NCI-H1048 (cell line): ENCODE data around the gene KANSL3.
"Not testable (repeated sequence)": the region's sequence is repeated elsewhere in the genome, so short reads cannot be mapped to it uniquely, and the experiment has no call there.

Experiments
- DNase-seq: peaks from one replicate; lab custom pipeline; 2025; lab: John Stamatoyannopoulos, UW

The KANSL3 gene

GRCh38 chr2:96557421-96557820 lies 80.7 kb downstream of the KANSL3 start:
- not testable (repeated sequence) for DNase-seq

- no peak for DNase-seq
Measured at GRCh38 chr2:96556441-96557330, 81.4 kb downstream of the KANSL3 start.

- DNase-seq: no peak
Measured at GRCh38 chr2:96555146-96555610, 82.9 kb downstream of the KANSL3 start.

GRCh38 chr2:96554293-96555145 lies 83.6 kb downstream of the KANSL3 start:
- DNase-seq: peak; percentile 43

DNA sequence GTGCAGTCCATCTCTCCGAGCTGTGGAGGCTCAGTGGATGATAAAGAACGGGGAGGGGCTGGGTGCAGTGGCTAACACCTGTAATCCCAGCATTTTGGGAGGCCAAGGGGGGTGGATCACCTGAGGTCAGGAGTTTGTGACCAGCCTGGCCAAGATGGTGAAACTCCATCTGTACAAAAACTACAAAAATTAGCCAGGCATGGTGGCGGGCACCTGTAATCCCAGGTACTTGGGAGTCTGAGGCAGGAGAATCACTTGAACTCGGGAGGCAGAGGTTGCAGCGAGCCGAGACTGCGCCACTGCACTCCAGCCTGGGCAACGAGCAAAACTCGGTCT lies 84.2 kb downstream of the KANSL3 start:
- not testable (repeated sequence) for DNase-seq

DNA sequence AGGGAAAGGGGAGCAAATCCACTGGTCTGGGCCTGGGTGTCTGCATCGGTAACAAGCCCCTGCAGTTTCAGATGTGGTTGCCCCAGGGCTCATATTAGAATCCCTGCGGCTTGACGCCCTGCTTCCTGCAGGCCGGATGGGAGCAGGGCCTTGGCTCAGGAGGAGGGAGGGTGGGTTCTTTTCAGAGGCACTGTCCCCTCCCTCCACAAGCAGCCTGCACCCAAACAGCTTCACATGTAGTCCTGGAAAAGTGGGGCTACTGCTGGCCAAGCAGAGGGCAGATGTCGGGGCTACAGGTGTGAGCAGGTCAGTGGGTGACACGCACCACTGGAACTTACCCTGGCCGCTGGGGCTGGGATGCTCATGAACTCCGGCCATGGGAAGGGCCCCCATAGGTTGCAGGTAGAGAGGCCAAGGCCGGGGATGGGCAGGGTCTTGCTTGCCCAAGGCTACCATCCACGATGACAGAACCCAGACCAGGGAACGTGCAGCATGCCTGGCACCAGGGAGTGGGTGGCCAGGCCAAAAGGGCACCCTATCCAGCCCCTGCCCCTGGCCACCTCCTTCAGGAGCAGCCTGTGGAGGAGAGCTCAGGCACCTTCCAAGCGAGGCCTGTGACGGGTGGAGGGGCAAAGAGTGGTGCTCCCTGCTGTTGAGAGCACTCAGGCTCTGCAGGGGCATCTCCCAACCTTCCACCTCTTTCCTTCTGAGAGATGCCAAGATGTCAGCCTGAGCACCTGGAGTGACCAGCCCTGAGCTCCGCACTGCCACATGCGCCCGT lies 84.7 kb downstream of the KANSL3 start:
- no peak for DNase-seq

- no peak for DNase-seq
Measured at GRCh38 chr2:96552315-96553175, 85.6 kb downstream of the KANSL3 start.

DNA sequence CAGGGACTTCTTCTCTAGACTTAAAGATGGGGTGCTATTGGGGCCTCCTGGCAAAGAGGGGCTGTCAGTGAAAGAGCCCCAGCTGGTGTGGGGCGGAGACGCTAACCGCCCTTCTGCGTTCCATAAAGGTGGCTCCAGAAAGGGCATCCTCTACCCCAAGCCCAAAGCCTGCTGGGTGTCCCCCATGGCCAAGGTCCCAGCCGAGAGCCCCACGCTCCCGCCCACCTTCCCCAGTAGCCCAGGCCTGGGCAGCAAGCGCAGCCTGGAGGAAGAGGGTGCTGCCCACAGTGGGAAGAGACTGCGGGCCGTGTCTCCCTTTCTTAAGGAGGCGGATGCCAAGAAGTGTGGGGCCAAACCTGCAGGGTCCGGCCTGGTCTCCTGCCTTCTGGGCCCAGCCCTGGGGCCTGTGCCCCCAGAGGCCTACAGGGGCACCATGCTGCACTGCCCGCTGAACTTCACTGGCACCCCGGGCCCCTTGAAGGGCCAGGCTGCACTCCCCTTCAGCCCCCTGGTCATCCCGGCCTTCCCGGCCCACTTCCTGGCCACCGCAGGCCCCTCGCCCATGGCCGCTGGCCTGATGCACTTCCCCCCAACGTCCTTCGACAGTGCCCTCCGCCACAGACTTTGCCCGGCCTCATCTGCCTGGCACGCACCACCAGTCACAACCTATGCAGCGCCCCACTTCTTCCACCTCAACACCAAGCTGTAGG lies 86.4 kb downstream of the KANSL3 start:
- no peak for DNase-seq

DNA sequence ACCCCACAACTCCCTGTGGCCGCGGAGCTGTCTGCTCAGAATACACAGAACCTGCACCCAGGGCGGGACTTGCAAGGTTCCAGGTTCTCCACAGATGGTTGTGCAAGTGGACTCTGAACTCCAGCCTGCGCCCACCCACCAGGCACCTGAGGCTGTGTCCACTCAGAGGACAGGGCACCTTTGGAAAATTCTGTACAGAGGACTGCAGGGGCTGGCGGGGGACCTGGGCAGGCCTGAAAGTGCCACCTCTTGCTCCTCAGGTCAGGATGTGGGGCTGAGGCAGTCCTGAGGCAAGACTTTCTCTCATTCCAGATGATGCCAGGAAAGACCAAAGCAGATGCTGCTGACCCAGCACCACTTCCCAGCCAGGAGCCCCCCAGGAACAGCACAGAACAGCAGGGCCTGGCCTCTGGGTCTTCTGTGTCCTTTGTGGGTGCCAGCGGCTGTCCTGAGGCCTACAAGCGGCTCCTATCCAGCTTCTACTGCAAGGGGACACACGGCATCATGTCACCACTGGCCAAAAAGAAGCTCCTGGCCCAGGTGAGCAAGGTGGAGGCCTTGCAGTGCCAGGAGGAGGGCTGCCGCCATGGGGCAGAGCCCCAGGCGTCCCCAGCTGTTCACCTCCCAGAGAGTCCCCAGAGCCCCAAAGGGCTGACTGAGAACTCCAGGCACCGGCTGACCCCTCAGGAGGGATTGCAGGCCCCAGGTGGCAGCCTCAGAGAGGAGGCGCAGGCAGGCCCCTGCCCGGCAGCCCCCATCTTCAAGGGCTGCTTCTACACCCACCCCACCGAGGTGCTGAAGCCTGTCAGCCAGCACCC lies 87.1 kb downstream of the KANSL3 start:
- no peak for DNase-seq

DNA sequence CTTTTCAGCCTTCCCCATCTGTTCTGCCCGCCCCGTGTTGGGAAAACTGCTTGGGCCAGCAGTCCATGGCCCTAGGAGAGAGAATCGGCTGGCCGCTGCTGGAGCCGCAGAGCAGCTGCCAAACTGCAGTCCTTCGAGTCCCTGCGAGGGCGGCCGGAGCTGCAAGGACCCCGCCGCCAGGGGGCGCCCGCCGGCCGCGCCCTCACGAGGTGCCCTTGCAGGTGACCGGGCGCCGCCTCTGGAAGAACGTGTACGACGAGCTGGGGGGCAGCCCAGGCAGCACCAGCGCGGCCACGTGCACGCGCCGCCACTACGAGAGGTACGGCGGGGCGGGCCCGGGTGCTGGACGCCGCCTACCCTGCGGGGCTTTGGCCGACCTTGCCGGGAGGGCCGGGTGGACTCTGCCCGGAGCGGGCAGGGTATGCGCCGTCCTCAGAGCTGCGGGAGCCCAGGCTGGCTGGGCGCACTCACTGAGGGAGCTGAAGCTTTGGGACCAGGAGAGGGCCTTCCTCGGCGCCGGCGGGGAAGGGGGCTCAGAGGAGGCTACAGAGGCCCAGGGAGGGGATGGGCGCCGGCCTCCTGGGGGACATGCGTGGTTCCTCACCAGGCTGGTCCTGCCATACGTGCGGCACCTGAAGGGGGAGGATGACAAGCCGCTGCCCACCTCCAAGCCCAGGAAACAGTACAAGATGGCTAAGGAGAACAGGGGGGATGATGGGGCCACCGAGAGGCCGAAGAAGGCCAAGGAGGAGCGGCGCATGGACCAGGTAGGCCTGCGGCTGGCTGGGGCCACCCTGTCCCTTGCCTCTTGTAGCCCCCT lies 87.9 kb downstream of the KANSL3 start:
- peak; percentile 67 for DNase-seq

DNA sequence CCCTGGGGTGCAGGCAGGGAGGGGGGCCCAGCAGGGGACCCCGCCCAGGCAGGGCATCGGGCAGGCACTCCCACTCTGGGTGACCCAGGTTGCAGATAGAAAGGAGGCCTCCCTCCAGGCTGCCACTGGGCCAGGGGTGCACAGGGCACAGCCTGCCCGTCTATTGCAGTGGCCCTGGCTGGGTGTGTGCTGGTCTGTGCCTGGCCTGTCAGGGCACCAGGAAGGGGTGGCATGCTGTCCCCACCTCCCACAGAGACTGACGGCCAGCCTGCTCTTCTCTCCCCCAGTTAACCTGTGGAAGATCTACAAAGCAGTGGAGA lies 88.7 kb downstream of the KANSL3 start:
- DNase-seq: no peak

DNA sequence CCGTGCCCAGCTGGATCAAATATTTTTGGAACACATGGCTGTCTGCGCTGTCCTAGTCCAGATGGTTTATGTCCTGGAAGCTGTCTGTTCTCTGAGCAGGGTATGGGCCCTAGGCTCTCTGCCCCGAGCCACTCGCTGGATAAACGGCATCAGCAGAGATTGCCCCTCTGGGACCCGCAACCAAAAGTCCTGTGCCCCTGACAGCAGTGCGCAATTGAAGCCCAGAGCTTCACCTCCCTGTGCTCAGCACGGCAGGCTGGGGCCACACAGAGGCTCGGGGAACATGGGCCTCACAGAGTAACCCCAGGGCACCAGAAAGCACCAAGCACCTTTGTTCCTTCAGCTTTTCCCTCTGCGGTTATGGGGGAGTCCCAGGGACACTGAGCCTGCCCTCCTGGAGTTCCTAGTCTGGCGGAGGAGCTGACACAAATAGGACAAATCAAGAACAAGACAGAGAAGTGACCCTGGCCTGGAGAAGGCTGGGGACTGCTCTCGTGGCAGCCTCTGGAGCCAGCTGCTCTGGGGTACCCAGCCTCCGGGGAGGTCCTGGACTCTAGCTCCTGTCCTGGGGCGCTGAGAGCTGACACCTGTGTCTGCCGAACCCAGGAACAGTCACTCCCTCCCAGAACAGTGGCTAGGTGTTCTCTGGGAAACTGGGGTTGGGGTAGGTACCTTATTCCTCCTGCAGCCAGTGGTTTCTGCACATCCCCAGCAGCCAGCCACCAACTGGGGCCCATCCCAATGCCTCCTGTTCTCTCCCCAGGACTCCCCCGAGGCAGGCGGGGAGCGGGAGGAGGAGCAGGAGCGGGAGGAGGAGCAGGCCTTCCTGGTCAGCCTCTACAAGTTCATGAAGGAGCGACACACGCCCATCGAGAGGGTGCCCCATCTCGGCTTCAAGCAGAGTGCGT lies 89.3 kb downstream of the KANSL3 start:
- no peak for DNase-seq

DNA sequence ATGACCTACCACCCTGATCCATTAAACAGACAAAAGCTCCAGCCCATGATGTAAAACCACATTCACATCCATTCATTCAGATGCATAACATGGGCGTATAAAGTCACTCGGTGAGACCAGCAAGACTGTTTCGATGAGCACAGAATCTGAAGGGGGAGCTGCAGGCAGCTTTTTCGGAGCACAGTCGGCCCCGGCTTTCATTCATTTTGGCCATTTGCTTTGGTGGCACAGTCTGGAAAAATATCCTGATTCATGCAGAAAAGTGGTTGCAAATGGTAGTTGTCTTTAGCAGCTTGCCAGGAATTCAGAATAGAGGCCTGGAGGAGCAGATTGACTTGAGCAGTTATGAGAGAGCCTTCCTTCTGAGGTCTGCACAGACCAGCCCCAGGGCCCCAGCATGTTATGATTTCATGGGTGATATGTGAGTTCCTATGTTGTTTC lies 90.4 kb downstream of the KANSL3 start:
- DNase-seq: no peak

DNA sequence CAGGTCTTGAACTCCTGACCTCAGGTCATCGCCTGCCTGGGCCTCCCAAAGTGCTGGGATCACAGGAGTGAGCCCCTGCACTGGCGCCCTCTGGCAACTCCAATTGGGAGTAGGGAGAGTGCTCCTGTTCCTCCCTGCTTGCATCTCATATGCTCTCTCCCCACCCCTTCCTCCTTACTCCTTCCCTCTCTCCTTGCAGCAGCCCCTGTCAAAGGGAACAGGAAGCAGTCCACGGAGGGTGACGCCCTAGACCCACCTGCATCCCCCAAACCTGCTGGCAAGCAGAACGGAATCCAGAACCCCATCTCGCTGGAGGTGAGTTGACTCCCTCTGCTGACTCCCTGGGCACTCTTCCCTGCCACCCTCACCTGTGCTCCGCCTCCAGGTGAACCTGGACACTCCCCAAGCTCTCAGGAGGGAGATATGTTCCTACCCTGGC lies 90.9 kb downstream of the KANSL3 start:
- DNase-seq: no peak

DNA sequence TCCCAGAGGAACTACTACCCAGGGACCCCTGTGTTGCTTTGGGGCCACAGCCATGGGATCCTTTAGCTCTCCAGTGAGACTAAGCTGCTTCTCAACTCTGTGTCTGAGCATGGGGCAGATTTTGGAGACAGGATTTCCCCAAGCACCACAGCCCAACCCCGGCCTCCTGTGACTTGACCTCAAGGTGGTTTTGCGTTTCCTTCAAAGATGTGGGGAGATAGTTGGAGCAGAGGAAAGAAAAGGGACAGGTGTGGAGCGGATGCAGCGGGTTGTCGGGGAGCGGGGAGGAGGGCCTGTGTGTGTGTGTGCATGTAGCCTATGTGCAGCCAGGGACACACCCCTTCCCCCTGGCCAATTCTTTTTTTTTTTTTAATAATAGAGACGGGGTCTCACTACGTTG lies 91.3 kb downstream of the KANSL3 start:
- DNase-seq: no peak

DNA sequence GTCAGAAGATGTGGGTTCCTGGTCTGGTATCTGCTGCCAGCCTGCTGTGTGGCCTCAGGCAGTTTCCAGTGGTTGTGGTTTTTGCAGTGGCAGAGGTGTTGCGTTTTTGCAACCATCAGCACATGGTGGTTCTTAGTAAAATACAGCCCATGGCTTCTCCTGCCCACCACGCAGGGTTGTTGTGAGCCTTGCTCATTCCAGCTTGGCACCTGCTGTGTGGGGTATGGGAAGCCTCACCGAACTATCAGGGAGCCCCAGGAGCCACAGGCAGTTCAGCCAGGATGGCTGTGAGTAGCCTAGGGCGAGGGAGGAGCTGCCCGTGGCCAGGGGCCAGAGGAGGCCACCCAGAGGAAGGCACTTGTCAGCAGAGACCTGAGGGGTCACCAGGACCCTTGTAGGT lies 91.8 kb downstream of the KANSL3 start:
- no peak for DNase-seq
